Fibroblast of skin of abdomen (primary cell): ENCODE results near the gene WDR53. TPM values are rescaled to one million over a fixed set of nuclear protein-coding genes. Genes with fewer than 3 reads are reported as not detected.
"Not testable (repeated sequence)": the region's sequence is repeated elsewhere in the genome, so short reads cannot be mapped to it uniquely, and the experiment has no call there.

ENCODE experiments used
- DNase-seq: peaks from one replicate; pipeline ENCODE4 v3.0.0-alpha.2; 2013
- polyA plus RNA-seq, 2 experiments: library from polyadenylated mRNA; unstranded; fragments of 120-200 nt; gene quantifications; one replicate each; pipeline ENCODE4 v1.2.1, GENCODE V29; 2013; ENCODE audit not compliant: insufficient read length in 2 of 2

WDR53 gene
- 11.5 TPM for polyA plus RNA-seq (2013, experiment 1 of 2; ENCODE audit: insufficient read length)
- 10.2 TPM for polyA plus RNA-seq (2013, experiment 2 of 2; ENCODE audit: insufficient read length)

GRCh38 chr3:196568246-196569002 is at the start of gene WDR53, which contains the start of gene FBXO45:
TSS of gene WDR53 (minus strand) at chr3:196568554. CDS start at chr3:196561475, 7,079 bp downstream.
TSS of gene FBXO45 (plus strand) at chr3:196568660. CDS start at chr3:196568985, 325 bp downstream.
- DNase-seq: peak; percentile 94

GRCh38 chr3:196617256-196617655 is 48.9 kb upstream of the WDR53 start:
- DNase-seq: no peak

GRCh38 chr3:196615234-196615633 is 46.9 kb upstream of the WDR53 start:
- not testable (repeated sequence) for DNase-seq

- DNase-seq: no peak
These were observed 43.6 kb upstream of the WDR53 start for GRCh38 chr3:196611761-196612483.

GRCh38 chr3:196609805-196610515 is 41.6 kb upstream of the WDR53 start:
- no peak for DNase-seq

- DNase-seq: peak; percentile 68
These were observed 41.0 kb upstream of the WDR53 start for GRCh38 chr3:196609343-196609775.

- no peak for DNase-seq
These were observed 40.3 kb upstream of the WDR53 start for GRCh38 chr3:196608693-196609092.

GRCh38 chr3:196604548-196604947 is 36.2 kb upstream of the WDR53 start:
- no peak for DNase-seq

- DNase-seq: no peak
These were observed 35.3 kb upstream of the WDR53 start for GRCh38 chr3:196603683-196604082.

GRCh38 chr3:196602673-196603072 is 34.3 kb upstream of the WDR53 start:
- no peak for DNase-seq

- no peak for DNase-seq
These were observed 32.0 kb upstream of the WDR53 start for GRCh38 chr3:196600359-196600758.

GRCh38 chr3:196599734-196600128 is 31.4 kb upstream of the WDR53 start:
- DNase-seq: no peak

GRCh38 chr3:196597971-196598733 is 29.8 kb upstream of the WDR53 start:
- DNase-seq: peak; percentile 6

- no peak for DNase-seq
These were observed 28.0 kb upstream of the WDR53 start for GRCh38 chr3:196596355-196596754.

- DNase-seq: no peak
These were observed 21.9 kb upstream of the WDR53 start for GRCh38 chr3:196590279-196590678.

GRCh38 chr3:196585044-196585757 is 16.8 kb upstream of the WDR53 start:
- no peak for DNase-seq

GRCh38 chr3:196572389-196572788 is 4.0 kb upstream of the WDR53 start:
- no peak for DNase-seq

- not testable (repeated sequence) for DNase-seq
These were observed 2.0 kb upstream of the WDR53 start for GRCh38 chr3:196570332-196570731.

GRCh38 chr3:196569003-196569516 is 706 bp upstream of the WDR53 start:
- peak; percentile 8 for DNase-seq

GRCh38 chr3:196563721-196564225 is 4.6 kb downstream of the WDR53 start:
- no peak for DNase-seq

GRCh38 chr3:196559826-196560225 is 8.5 kb downstream of the WDR53 start:
- DNase-seq: no peak
